ENCODE measurements around the gene SOCS6. TPM values are rescaled to one million over a fixed set of nuclear protein-coding genes. Genes with fewer than 3 reads are reported as not detected.

SOCS6 gene
- total RNA-seq, 1 experiment from 2014 or later, result 23.2 TPM

GRCh38 chr18:70288171-70288850 lies 534 bp upstream of the SOCS6 start:
- Mint-ChIP-seq H3K27ac (ENCODE audit: unreplicated experiment) (no peak overlapping the region), H3K4me3 (ENCODE audit: unreplicated experiment) (peak overlapping the region; percentile 61), H3K27me3 (ENCODE audit: insufficient read depth, unreplicated experiment) (no peaks in the 10 kb centered on the region), H3K4me1 (ENCODE audit: low read depth, unreplicated experiment) (peaks cover 6% of the 10 kb centered on the region), H3K9me3 (ENCODE audit: unreplicated experiment) (no peaks in the 10 kb centered on the region), H3K36me3 (ENCODE audit: insufficient read depth, unreplicated experiment) (no peaks in the 10 kb centered on the region)
- peak in 1 of 2 experiments; percentile 41 for DNase-seq
- TF ChIP-seq CTCF (IDR thresholded peaks at IDR 0.05; ENCODE audit: insufficient read depth in 1 of 2, low read depth in 1 of 2, low read length in 1 of 2, severe bottlenecking in 1 of 2, unreplicated experiment in 1 of 2), result no peak
- Histone ChIP-seq H3K4me1 (peaks cover 5% of the 10 kb centered on the region; the same call in 1 of the 2 replicates), H3K9me3 (no peaks in the 10 kb centered on the region), H3K27me3 (replicated peaks; ENCODE audit: control insufficient read depth, insufficient read depth, low read length) (no peaks in the 10 kb centered on the region), H3K4me3 (ENCODE audit: low read depth, low read length) (peak overlapping the region; percentile 57), H3K36me3 (ENCODE audit: control insufficient read depth, insufficient read depth, low read length) (no peaks in the 10 kb centered on the region)
- ChIA-PET POLR2A (no interaction called here), CTCF (no interaction called here)
- BruUV-seq (replicated peaks), result no TSS peak
- intact Hi-C loops (cut with micrococcal nuclease; ENCODE audit: unreplicated experiment), result loop anchor here (5.0 kb wide), 1 partner anchor 81 kb away; the partner anchor contains the start of gene RTTN

- H3K36me3 ChIP-seq (ENCODE audit: control insufficient read depth, insufficient read depth, low read length), result no peaks in the 10 kb centered on the region
- TSS peak; percentile 25 for BruUV-seq (replicated peaks)
- H3K4me1 ChIP-seq, result peaks cover 5% of the 10 kb centered on the region; the same call in 1 of the 2 replicates
- peak overlapping the region; percentile 57 for H3K4me3 ChIP-seq (ENCODE audit: low read depth, low read length)
- no peaks in the 10 kb centered on the region for H3K27me3 ChIP-seq (replicated peaks; ENCODE audit: control insufficient read depth, insufficient read depth, low read length)
- Mint-ChIP-seq H3K27me3 (ENCODE audit: insufficient read depth, unreplicated experiment) (no peaks in the 10 kb centered on the region), H3K9me3 (ENCODE audit: unreplicated experiment) (no peaks in the 10 kb centered on the region), H3K4me3 (ENCODE audit: unreplicated experiment) (peak overlapping the region; percentile 70), H3K27ac (ENCODE audit: unreplicated experiment) (no peak overlapping the region), H3K36me3 (ENCODE audit: insufficient read depth, unreplicated experiment) (no peaks in the 10 kb centered on the region), H3K4me1 (ENCODE audit: low read depth, unreplicated experiment) (peaks cover 11% of the 10 kb centered on the region)
- H3K9me3 ChIP-seq, result no peaks in the 10 kb centered on the region
- intact Hi-C loops (cut with micrococcal nuclease; ENCODE audit: unreplicated experiment), result loop anchor here (5.0 kb wide), 3 partner anchors 82 to 143 kb away; partner anchors contain the start of gene RTTN
- POLR2A ChIA-PET, result interaction anchor here (0.6 kb wide), 1 partner anchor 39 kb away, joined by 5 read pairs; no protein-coding TSS in a partner anchor
- TF ChIP-seq CTCF (IDR thresholded peaks at IDR 0.05; ENCODE audit: insufficient read depth in 1 of 2, low read depth in 1 of 2, low read length in 1 of 2, severe bottlenecking in 1 of 2, unreplicated experiment in 1 of 2), result no peak
- CTCF ChIA-PET, result interaction anchor here (1.1 kb wide), 1 partner anchor 144 kb away, joined by 3 read pairs; no protein-coding TSS in a partner anchor
- DNase-seq, result peak in 1 of 2 experiments; percentile 43
Measured at GRCh38 chr18:70289351-70290312, 787 bp downstream of the SOCS6 start.
